ENCODE data around the gene CDC42SE2. TPM values are rescaled to one million over a fixed set of nuclear protein-coding genes. Genes with fewer than 3 reads are reported as not detected.

CDC42SE2 gene
- total RNA-seq, 2 donors from 2014 or later, result 51.0 to 63.5 TPM

DNA sequence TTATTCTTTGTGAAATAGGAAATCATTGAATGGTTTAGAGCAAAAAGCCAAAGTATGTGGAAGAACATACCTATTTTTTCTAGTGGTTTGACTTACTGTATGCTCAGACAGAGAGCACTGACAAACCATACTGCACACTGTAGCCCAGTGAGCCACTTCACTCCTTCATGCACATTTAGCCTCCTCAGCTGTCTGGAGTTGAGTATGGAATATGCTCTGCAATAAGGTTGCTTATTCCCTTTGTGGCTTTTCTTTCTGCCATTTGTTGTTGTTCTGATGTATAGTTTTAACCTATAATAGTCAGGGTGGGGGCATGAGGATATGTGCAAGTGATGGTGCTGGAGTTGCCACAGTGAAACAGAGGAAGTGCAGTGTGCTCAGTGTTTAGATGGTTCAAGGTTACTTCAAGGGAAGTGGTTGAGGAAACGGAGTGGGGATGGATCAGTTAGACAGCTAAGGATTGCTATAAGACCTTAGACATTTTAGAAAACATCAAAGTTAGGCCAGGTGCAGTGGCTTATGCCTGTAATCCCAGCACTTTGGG, 100.7 kb downstream of the CDC42SE2 start:
- Histone ChIP-seq H3K9me3 (no peaks in the 10 kb centered on the region), H3K27me3 (replicated peaks; ENCODE audit: insufficient read depth) (no peaks in the 10 kb centered on the region), H3K4me1 (replicated peaks) (no peaks in the 10 kb centered on the region), H3K27ac (no peak overlapping the region), H3K36me3 (no peaks in the 10 kb centered on the region), H3K4me3 (no peak overlapping the region)
- no peak for TF ChIP-seq POLR2AphosphoS5 (IDR thresholded peaks at IDR 0.05)
- TF ChIP-seq, protein P1, sequence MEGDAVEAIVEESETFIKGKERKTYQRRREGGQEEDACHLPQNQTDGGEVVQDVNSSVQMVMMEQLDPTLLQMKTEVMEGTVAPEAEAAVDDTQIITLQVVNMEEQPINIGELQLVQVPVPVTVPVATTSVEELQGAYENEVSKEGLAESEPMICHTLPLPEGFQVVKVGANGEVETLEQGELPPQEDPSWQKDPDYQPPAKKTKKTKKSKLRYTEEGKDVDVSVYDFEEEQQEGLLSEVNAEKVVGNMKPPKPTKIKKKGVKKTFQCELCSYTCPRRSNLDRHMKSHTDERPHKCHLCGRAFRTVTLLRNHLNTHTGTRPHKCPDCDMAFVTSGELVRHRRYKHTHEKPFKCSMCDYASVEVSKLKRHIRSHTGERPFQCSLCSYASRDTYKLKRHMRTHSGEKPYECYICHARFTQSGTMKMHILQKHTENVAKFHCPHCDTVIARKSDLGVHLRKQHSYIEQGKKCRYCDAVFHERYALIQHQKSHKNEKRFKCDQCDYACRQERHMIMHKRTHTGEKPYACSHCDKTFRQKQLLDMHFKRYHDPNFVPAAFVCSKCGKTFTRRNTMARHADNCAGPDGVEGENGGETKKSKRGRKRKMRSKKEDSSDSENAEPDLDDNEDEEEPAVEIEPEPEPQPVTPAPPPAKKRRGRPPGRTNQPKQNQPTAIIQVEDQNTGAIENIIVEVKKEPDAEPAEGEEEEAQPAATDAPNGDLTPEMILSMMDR (IDR thresholded peaks at IDR 0.05), result no peak
- TF ChIP-seq POLR2A (IDR thresholded peaks at IDR 0.05), result no peak
- no peak for DNase-seq (ENCODE audit: low spot score)
- WGBS, result 88% methylated on average over 1 of the region's 1 CpG
- intact Hi-C loops (cut with DNase I), result no loop called here

DNA sequence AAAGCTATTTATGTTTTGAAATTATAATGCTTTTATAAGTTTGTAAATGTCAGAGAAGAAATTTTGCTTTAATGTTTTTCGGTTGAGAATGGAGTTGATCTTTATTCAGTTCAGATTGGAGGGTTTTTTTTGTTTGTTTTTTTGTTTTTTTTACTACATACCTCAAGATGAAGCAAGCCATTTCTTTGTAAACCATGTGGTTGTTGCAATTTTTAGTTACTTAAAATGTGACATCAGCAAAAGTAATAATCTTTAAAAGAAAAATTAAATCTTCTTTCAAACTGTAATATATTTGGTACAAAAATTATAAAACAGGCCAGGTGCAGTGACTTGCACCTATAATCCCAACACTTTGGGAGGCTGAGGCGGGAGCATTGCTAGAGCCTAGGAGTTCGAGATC, 102.6 kb downstream of the CDC42SE2 start:
- no peak overlapping the region for H3K27ac ChIP-seq
- no peaks in the 10 kb centered on the region for H3K9me3 ChIP-seq
- no peak overlapping the region for H3K4me3 ChIP-seq
- no peaks in the 10 kb centered on the region for H3K27me3 ChIP-seq (replicated peaks; ENCODE audit: insufficient read depth)
- WGBS, result 87% methylated on average over 3 of the region's 3 CpGs
- H3K4me1 ChIP-seq (replicated peaks), result no peaks in the 10 kb centered on the region
- H3K36me3 ChIP-seq, result no peaks in the 10 kb centered on the region
- TF ChIP-seq, protein P1 (IDR thresholded peaks at IDR 0.05), result no peak
- TF ChIP-seq POLR2A (IDR thresholded peaks at IDR 0.05) (no peak), POLR2AphosphoS5 (IDR thresholded peaks at IDR 0.05) (no peak)
- DNase-seq (ENCODE audit: low spot score), result no peak
- intact Hi-C loops (cut with DNase I), result no loop called here

DNA sequence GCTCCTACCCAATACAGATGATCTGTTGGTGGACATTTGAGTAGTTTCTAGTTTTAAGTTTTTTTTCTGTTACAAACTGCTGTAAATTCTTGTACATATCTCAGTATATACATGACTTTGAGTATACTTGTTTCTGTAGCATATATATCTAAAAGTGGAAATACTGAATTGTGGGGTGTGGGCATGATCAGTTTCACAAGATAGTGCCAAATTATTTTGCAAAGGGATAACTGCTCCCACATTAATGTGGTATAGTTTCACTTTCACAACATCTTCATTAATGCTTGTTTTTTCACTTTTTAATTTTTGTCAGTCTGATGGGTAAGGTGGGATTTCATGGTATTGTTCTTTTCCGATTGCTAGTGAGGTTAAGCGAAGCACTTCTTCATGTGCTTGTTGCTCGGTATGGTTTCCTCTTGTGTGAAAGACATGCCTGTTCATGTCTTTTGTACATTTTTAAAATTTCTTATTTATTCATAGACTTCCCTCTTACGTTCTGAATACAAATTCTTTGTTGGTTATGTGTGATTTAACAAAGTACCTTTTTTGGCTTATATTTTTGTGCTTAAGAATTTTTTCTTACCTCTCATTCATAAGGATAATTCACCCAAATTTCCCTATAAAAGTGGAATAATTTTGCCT, 103.5 kb downstream of the CDC42SE2 start:
- intact Hi-C loops (cut with DNase I), result no loop called here
- Histone ChIP-seq H3K4me3 (no peak overlapping the region), H3K27me3 (replicated peaks; ENCODE audit: insufficient read depth) (no peaks in the 10 kb centered on the region), H3K36me3 (no peaks in the 10 kb centered on the region), H3K4me1 (replicated peaks) (no peaks in the 10 kb centered on the region), H3K27ac (no peak overlapping the region), H3K9me3 (no peaks in the 10 kb centered on the region)
- TF ChIP-seq, protein P1 (IDR thresholded peaks at IDR 0.05), result no peak
- TF ChIP-seq POLR2AphosphoS5 (IDR thresholded peaks at IDR 0.05), result no peak
- no peak for TF ChIP-seq POLR2A (IDR thresholded peaks at IDR 0.05)
- 84% methylated on average over 4 of the region's 4 CpGs for WGBS
- no peak for DNase-seq (ENCODE audit: low spot score)

DNA sequence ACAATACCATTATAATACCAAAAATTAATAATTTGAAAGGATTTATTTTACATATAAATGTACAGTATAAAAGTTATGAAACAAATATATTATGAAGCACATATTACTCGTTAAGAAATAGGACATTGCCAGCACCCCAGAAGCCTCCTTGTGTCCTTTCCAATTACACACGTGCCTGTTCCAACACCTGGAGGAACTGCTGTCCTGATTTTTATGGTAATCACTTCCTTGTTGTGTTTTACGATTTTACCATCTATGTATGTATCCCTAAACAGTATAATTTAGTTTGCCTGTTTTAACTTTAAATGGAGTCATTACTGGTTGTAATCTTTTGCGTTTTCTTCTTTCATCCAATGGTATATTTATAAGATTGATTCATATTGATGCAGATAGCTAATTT, 105.0 kb downstream of the CDC42SE2 start:
- no peak overlapping the region for H3K27ac ChIP-seq
- no peaks in the 10 kb centered on the region for H3K9me3 ChIP-seq
- TF ChIP-seq POLR2AphosphoS5 (IDR thresholded peaks at IDR 0.05) (no peak), POLR2A (IDR thresholded peaks at IDR 0.05) (no peak)
- TF ChIP-seq, protein P1 (IDR thresholded peaks at IDR 0.05), result no peak
- no peak for DNase-seq (ENCODE audit: low spot score)
- intact Hi-C loops (cut with DNase I), result no loop called here
- no peaks in the 10 kb centered on the region for H3K27me3 ChIP-seq (replicated peaks; ENCODE audit: insufficient read depth)
- WGBS, result 84% methylated on average over 4 of the region's 4 CpGs
- no peaks in the 10 kb centered on the region for H3K4me1 ChIP-seq (replicated peaks)
- no peaks in the 10 kb centered on the region for H3K36me3 ChIP-seq
- no peak overlapping the region for H3K4me3 ChIP-seq

DNA sequence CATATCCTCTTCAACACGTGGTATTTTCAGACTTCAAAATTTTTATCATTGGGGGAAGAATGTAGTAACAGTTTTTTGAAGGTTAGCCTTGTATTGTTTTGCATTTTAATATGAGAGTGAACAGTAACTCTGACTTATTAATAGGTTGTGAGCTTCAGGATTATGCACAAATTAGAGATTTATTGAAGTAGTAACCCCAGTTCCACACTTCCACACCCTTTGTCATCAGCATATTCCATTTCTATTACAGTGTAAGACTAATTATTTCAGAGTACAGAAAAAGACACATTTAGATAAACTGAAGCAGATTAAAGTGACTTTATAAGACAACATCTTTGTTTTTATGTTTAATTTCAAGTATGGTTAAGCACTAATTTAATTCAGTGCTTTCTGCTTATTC, 105.7 kb downstream of the CDC42SE2 start:
- Histone ChIP-seq H3K36me3 (no peaks in the 10 kb centered on the region), H3K27ac (no peak overlapping the region), H3K4me3 (no peak overlapping the region), H3K27me3 (replicated peaks; ENCODE audit: insufficient read depth) (no peaks in the 10 kb centered on the region), H3K4me1 (replicated peaks) (no peaks in the 10 kb centered on the region), H3K9me3 (no peaks in the 10 kb centered on the region)
- intact Hi-C loops (cut with DNase I), result no loop called here
- WGBS, result 79% methylated on average over 1 of the region's 1 CpG
- TF ChIP-seq, protein P1 (IDR thresholded peaks at IDR 0.05), result no peak
- TF ChIP-seq POLR2AphosphoS5 (IDR thresholded peaks at IDR 0.05) (no peak), POLR2A (IDR thresholded peaks at IDR 0.05) (no peak)
- no peak for DNase-seq (ENCODE audit: low spot score)
